Measurements from ENCODE around the gene PLXDC2. TPM values are rescaled to one million over a fixed set of nuclear protein-coding genes. Genes with fewer than 3 reads are reported as not detected.

The PLXDC2 gene
- total RNA-seq, 3 donors from 2014 or later, result 63.9 to 125 (median 101) TPM

DNA sequence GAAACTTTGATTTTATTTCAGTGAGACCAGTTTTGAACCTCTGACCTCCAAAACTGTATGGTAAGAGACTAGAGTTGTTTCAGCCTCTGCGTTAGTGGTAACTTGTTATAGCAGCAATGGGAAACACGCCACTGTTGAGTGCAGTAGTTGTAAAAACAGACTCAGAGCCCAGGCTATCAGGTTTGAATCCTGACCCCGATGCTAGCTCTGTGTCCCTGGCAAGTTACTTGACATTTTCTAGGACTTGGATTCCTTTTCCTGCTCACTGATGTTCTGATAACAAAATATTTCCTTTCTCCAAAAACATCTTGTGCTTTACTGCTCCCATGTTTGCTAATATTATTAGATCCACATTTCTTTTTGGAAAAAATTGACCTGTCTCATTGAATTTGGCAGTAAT is 131.0 kb downstream of the PLXDC2 start:
- Histone ChIP-seq H3K4me3 (no peak overlapping the region), H3K27me3 (no peaks in the 10 kb centered on the region), H3K4me1 (peaks cover 0 to 5% of the 10 kb centered on the region in 2 donors), H3K36me3 (no peaks in the 10 kb centered on the region), H3K27ac (peak overlapping the region; percentile 27 to 76), H3K9me3 (no peaks in the 10 kb centered on the region)
- no peak for DNase-seq (ENCODE audit: low spot score in 2 of 2)
- TF ChIP-seq POLR2A (IDR thresholded peaks at IDR 0.05) (no peak), POLR2AphosphoS5 (IDR thresholded peaks at IDR 0.05) (no peak)
- TF ChIP-seq, protein P1, sequence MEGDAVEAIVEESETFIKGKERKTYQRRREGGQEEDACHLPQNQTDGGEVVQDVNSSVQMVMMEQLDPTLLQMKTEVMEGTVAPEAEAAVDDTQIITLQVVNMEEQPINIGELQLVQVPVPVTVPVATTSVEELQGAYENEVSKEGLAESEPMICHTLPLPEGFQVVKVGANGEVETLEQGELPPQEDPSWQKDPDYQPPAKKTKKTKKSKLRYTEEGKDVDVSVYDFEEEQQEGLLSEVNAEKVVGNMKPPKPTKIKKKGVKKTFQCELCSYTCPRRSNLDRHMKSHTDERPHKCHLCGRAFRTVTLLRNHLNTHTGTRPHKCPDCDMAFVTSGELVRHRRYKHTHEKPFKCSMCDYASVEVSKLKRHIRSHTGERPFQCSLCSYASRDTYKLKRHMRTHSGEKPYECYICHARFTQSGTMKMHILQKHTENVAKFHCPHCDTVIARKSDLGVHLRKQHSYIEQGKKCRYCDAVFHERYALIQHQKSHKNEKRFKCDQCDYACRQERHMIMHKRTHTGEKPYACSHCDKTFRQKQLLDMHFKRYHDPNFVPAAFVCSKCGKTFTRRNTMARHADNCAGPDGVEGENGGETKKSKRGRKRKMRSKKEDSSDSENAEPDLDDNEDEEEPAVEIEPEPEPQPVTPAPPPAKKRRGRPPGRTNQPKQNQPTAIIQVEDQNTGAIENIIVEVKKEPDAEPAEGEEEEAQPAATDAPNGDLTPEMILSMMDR (IDR thresholded peaks at IDR 0.05), result no peak
- intact Hi-C loops (cut with DNase I; ENCODE audit: low total_unique reads), result no loop called here

DNA sequence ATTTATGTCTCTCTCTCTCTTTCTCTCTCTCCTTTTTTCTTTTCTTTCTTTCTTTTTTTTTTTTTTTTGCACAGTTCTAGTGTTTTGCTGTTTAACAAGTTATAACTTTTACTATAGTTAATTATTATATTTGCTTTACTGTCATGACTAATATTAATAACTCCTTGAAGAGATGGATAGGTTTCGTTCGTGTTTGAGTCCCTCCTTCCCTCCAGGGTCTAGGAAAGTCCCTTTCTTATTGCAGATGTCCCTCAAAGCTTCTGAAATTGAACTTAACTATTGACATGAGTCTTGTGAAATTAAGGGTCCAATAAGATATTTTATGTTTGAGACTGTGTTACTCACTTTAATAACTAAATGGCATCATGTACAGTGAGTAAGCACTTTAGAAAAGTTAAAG is 131.4 kb downstream of the PLXDC2 start:
- Histone ChIP-seq H3K9me3 (no peaks in the 10 kb centered on the region), H3K27me3 (no peaks in the 10 kb centered on the region), H3K27ac (peak overlapping the region; percentile 36 to 76), H3K4me1 (peaks cover 0 to 5% of the 10 kb centered on the region in 2 donors), H3K36me3 (no peaks in the 10 kb centered on the region), H3K4me3 (no peak overlapping the region)
- intact Hi-C loops (cut with DNase I; ENCODE audit: low total_unique reads), result no loop called here
- TF ChIP-seq POLR2AphosphoS5 (IDR thresholded peaks at IDR 0.05) (no peak), POLR2A (IDR thresholded peaks at IDR 0.05) (no peak)
- TF ChIP-seq, protein P1 (IDR thresholded peaks at IDR 0.05), result no peak
- no peak for DNase-seq (ENCODE audit: low spot score in 2 of 2)

DNA sequence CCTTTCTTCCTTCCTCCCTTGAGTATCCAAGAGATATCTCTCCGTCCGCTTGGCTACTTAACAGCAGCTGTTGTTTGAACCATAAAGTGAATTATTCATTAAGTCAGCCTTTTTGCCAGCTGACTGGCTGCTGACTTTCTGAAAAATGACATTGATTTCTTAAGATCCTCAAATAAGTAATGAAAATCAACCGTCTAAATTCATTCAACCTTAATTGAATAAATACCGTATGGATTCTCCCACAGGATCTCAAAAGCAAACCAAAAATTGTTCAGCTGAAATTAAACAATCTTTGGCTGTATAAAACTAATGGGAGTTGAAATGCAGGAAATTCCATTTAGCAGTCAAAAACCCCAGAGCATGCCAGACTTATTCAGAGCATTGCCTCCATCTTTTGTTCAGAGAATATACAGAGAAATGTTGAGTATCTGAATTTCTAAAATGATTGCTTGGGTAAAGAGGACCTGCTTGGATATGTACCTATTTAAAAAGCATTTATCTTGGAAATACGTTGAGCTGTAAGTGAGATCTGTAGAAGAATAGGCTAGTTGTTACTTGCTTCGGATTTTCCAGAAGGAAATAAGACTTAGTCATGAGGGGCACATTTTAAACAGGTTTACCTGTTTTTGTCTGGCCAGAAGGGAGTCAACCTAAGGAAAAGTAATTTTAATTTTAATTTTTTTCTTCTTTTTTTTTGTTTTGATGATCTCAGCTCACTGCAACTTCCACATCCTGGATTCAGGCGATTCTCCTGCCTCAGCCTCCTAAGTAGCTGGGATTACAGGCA is 136.2 kb downstream of the PLXDC2 start:
- H3K4me1 ChIP-seq, result no peaks in the 10 kb centered on the region
- TF ChIP-seq POLR2AphosphoS5 (IDR thresholded peaks at IDR 0.05), result no peak
- TF ChIP-seq, protein P1 (IDR thresholded peaks at IDR 0.05), result no peak
- TF ChIP-seq POLR2A (IDR thresholded peaks at IDR 0.05), result no peak
- no peak for DNase-seq (ENCODE audit: low spot score in 2 of 2)
- intact Hi-C loops (cut with DNase I; ENCODE audit: low total_unique reads), result loop anchor here (2.0 kb wide), 1 partner anchor 42 kb away; no protein-coding TSS in a partner anchor
- no peaks in the 10 kb centered on the region for H3K27me3 ChIP-seq
- H3K36me3 ChIP-seq, result no peaks in the 10 kb centered on the region
- H3K9me3 ChIP-seq, result no peaks in the 10 kb centered on the region
- H3K27ac ChIP-seq, result peak overlapping the region in 1 of 2 donors; percentile 35
- H3K4me3 ChIP-seq, result no peak overlapping the region

DNA sequence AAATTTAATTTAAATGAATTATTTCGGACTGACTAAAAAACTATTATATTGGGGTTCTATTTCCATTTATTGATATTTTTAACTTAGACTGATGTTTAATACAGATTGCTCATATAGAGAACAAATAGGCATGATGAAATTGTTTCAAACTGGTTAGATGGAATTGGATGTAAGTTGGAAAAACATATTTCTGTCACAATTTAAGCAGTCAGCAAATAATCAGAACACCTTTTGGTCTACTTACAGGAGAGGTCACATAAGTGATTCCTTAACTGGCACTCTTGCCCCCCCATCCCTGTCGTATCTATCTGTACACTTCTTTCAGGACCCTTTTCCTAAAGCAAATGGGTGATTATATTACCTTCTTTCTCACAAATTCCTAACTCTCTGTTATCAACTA is 138.4 kb downstream of the PLXDC2 start:
- Histone ChIP-seq H3K9me3 (no peaks in the 10 kb centered on the region), H3K27me3 (no peaks in the 10 kb centered on the region), H3K36me3 (no peaks in the 10 kb centered on the region), H3K4me3 (no peak overlapping the region), H3K27ac (no peak overlapping the region), H3K4me1 (no peaks in the 10 kb centered on the region)
- intact Hi-C loops (cut with DNase I; ENCODE audit: low total_unique reads), result no loop called here
- DNase-seq (ENCODE audit: low spot score in 2 of 2), result no peak
- TF ChIP-seq, protein P1 (IDR thresholded peaks at IDR 0.05), result no peak
- TF ChIP-seq POLR2AphosphoS5 (IDR thresholded peaks at IDR 0.05) (no peak), POLR2A (IDR thresholded peaks at IDR 0.05) (no peak)

DNA sequence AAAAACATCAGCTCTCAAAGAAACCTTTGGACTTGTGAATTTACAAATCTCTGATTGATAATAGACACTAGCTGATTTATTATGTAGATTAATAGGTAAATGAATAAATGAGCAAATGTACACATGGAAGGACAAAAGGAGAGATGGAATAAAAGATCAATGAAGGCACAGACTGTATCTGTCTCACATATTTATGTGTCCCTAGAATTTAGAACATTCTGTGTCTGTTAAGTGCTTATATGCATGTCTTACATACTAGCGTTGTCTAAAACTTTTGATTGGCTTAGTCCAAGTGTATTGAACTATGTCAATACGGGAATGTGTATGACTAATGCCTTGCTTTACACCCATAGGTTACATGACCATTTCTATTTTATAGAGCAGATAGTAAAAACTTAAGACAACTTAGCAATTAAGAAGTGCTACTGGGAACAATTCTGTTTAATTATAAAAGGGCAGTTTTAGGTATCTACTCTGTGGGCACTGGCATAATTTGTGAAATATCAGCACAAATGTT is 140.3 kb downstream of the PLXDC2 start:
- Histone ChIP-seq H3K4me1 (no peaks in the 10 kb centered on the region), H3K27me3 (no peaks in the 10 kb centered on the region), H3K9me3 (no peaks in the 10 kb centered on the region), H3K4me3 (no peak overlapping the region), H3K36me3 (no peaks in the 10 kb centered on the region), H3K27ac (no peak overlapping the region)
- TF ChIP-seq POLR2A (IDR thresholded peaks at IDR 0.05), result no peak
- no peak for TF ChIP-seq POLR2AphosphoS5 (IDR thresholded peaks at IDR 0.05)
- TF ChIP-seq, protein P1 (IDR thresholded peaks at IDR 0.05), result no peak
- no peak for DNase-seq (ENCODE audit: low spot score in 2 of 2)
- intact Hi-C loops (cut with DNase I; ENCODE audit: low total_unique reads), result no loop called here
